CD4-positive, alpha-beta T cell (primary cell): ENCODE data around the gene PMAIP1. TPM values are rescaled to one million over a fixed set of nuclear protein-coding genes. Genes with fewer than 3 reads are reported as not detected.

Experiments
- ATAC-seq: fragments of 200-7000 bp; cut with Tn5 transposase; one replicate; pipeline ENCODE4 v1.10.0; 2022; ENCODE audit warnings: mild to moderate bottlenecking; ENCODE audit not compliant: poor library complexity
- CTCF ChIA-PET: fragments of 350-600 bp; sonication (Branson Sonifier 250); formaldehyde crosslinking; loops from one replicate; lab custom pipeline; 2021; ENCODE audit warnings: antibody characterized with exemption, inconsistent platforms; lab: Charles Lee
- POLR2A ChIA-PET: fragments of 350-600 bp; sonication (Branson Sonifier 250); formaldehyde crosslinking; loops from one replicate; lab custom pipeline; 2021; ENCODE audit warnings: antibody characterized with exemption, inconsistent platforms; lab: Charles Lee
- DNase-seq, 14 experiments: peaks; one replicate each; pipeline ENCODE4 v3.0.0-alpha.2; 2013 to 2020; ENCODE audit warnings: mixed read lengths in 2 of 14
- H3K27ac ChIP-seq, 2 donors: one replicate each; pipeline versions ENCODE4 v1.5.1 to v1.7.0; 2013; ENCODE audit warnings: low read length in 2 of 2, low read depth in 1 of 2, mild to moderate bottlenecking in 1 of 2
- H3K27me3 ChIP-seq, 2 experiments: 1 replicate in 1 of 2; 2 replicates in 1 of 2; pipeline versions ENCODE4 v1.6.1 to v1.7.0; 2013; ENCODE audit warnings: low read length in 2 of 2, control low read depth in 1 of 2, mild to moderate bottlenecking in 1 of 2, moderate library complexity in 1 of 2; ENCODE audit not compliant: insufficient read depth in 2 of 2, control insufficient read depth in 1 of 2
- H3K36me3 ChIP-seq: one replicate; pipeline ENCODE4 v1.6.1; 2013; ENCODE audit warnings: low read length, control low read depth; ENCODE audit not compliant: insufficient read depth
- H3K4me1 ChIP-seq: one replicate; pipeline ENCODE4 v1.6.1; 2013; ENCODE audit warnings: low read length, control low read depth; ENCODE audit not compliant: insufficient read depth
- H3K4me3 ChIP-seq: one replicate; pipeline ENCODE4 v1.5.1; 2013; ENCODE audit warnings: mild to moderate bottlenecking, low read length, moderate library complexity
- H3K9me3 ChIP-seq, 2 experiments: 1 replicate in 1 of 2; 2 replicates in 1 of 2; pipeline versions ENCODE4 v1.6.1 to v1.7.0; 2013; ENCODE audit warnings: low read length in 2 of 2, mild to moderate bottlenecking in 2 of 2, control low read depth in 1 of 2, moderate library complexity in 1 of 2; ENCODE audit not compliant: control insufficient read depth in 1 of 2, insufficient read depth in 1 of 2
- H3K27ac Mint-ChIP-seq: one replicate; pipeline ENCODE4 v1.8.0; 2020; ENCODE audit warnings: mixed read lengths
- H3K27me3 Mint-ChIP-seq: one replicate; pipeline ENCODE4 v1.8.0; 2021; ENCODE audit warnings: mixed read lengths
- H3K36me3 Mint-ChIP-seq: one replicate; pipeline ENCODE4 v1.8.0; 2021; ENCODE audit warnings: low read depth, mixed read lengths
- H3K4me1 Mint-ChIP-seq: one replicate; pipeline ENCODE4 v1.8.0; 2021; ENCODE audit warnings: low read depth, mixed read lengths
- H3K4me3 Mint-ChIP-seq: one replicate; pipeline ENCODE4 v1.8.0; 2020; ENCODE audit warnings: mild to moderate bottlenecking, mixed read lengths
- H3K9me3 Mint-ChIP-seq: one replicate; pipeline ENCODE4 v1.8.0; 2020; ENCODE audit warnings: mixed read lengths
- intact Hi-C, 2 experiments: fragments of 100-400 bp; cut with DNase I in 1 of 2; cut with micrococcal nuclease in 1 of 2; formaldehyde crosslinking; loops; one replicate each; pipeline versions ENCODE4 v1.15.1 to v1.9.0; 2023 to 2025; cut with DNase I, micrococcal nuclease
- total RNA-seq, 174 experiments: library from RNA in 2 of 174; stranded (reverse) in 2 of 174; gene quantifications; one replicate each; pipeline ENCODE4 v1.2.3 and lab custom pipeline; 2021 to 2026
- TF ChIP-seq, protein P1 (sequence below): fragments of 200-600 bp; IDR thresholded peaks from one replicate; pipeline ENCODE4 v1.8.0; 2022; ENCODE audit warnings: antibody characterized with exemption, mild to moderate bottlenecking

PMAIP1 gene
- total RNA-seq, 2 experiments from 2014 or later: 100 to 101 TPM

DNA sequence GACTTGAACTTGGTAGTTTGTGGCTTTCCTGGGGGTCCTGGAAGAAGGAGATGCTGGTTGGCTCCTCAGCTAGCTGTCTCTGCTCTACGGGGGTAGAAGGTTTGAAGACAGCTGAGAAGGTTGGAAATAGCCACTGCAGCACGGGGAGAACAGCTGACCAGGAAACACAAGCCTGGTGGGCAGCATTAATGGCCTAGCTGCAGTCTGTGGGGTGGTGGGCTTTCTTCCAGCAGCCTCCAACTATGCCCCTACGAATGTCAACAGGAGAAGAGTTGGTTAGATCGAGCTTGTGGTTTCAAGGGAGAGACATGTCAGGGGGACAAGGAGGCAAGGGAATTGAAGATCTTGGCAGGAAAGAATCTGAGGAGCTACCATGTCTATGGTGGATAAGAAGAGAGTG lies 38.9 kb downstream of the PMAIP1 start:
- Mint-ChIP-seq H3K4me3 (no peak overlapping the region), H3K27ac (no peak overlapping the region), H3K4me1 (no peaks in the 10 kb centered on the region), H3K9me3 (no peaks in the 10 kb centered on the region), H3K36me3 (no peaks in the 10 kb centered on the region), H3K27me3 (no peaks in the 10 kb centered on the region)
- no peaks in the 10 kb centered on the region for H3K36me3 ChIP-seq
- no peaks in the 10 kb centered on the region for H3K9me3 ChIP-seq
- no peaks in the 10 kb centered on the region for H3K4me1 ChIP-seq
- H3K27me3 ChIP-seq: no peaks in the 10 kb centered on the region
- CTCF ChIA-PET: no interaction called here
- intact Hi-C loops: no loop called here
- H3K27ac ChIP-seq: no peak overlapping the region
- DNase-seq (no peak), ATAC-seq (no peak)
- no peak overlapping the region for H3K4me3 ChIP-seq
- POLR2A ChIA-PET: interaction anchor here (0.8 kb wide), 1 partner anchor 38 kb away, joined by 3 read pairs; no protein-coding TSS in a partner anchor
- TF ChIP-seq, protein P1, sequence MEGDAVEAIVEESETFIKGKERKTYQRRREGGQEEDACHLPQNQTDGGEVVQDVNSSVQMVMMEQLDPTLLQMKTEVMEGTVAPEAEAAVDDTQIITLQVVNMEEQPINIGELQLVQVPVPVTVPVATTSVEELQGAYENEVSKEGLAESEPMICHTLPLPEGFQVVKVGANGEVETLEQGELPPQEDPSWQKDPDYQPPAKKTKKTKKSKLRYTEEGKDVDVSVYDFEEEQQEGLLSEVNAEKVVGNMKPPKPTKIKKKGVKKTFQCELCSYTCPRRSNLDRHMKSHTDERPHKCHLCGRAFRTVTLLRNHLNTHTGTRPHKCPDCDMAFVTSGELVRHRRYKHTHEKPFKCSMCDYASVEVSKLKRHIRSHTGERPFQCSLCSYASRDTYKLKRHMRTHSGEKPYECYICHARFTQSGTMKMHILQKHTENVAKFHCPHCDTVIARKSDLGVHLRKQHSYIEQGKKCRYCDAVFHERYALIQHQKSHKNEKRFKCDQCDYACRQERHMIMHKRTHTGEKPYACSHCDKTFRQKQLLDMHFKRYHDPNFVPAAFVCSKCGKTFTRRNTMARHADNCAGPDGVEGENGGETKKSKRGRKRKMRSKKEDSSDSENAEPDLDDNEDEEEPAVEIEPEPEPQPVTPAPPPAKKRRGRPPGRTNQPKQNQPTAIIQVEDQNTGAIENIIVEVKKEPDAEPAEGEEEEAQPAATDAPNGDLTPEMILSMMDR: no peak

DNA sequence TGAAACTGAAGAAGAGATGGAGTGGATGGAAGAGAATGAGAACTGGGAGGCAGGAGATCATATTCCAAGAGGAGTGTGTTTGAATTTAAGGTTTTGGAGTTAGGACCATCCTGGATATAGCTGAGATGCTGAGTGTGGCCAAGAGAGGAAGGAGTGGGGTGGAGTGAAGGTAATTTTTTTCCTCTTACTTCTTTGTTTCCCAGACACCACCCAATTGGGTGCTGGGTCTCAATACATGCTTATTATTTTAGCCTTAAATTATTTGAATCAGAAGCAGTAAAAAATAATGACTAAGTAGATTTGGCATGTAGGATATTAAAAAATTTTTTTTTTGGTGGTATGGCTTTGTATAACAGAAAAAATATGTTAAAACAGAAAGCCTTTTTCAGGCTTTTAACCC lies 39.3 kb downstream of the PMAIP1 start:
- no peak overlapping the region for H3K27ac Mint-ChIP-seq
- Histone ChIP-seq H3K4me1 (no peaks in the 10 kb centered on the region), H3K27me3 (no peaks in the 10 kb centered on the region), H3K4me3 (no peak overlapping the region), H3K9me3 (no peaks in the 10 kb centered on the region), H3K27ac (no peak overlapping the region), H3K36me3 (no peaks in the 10 kb centered on the region)
- ChIA-PET CTCF (no interaction called here), POLR2A (interaction anchor here (0.8 kb wide), 1 partner anchor 38 kb away, joined by 3 read pairs; no protein-coding TSS in a partner anchor)
- no peaks in the 10 kb centered on the region for H3K27me3 Mint-ChIP-seq
- DNase-seq (no peak), ATAC-seq (no peak)
- no peaks in the 10 kb centered on the region for H3K36me3 Mint-ChIP-seq
- TF ChIP-seq, protein P1: no peak
- no peak overlapping the region for H3K4me3 Mint-ChIP-seq
- H3K4me1 Mint-ChIP-seq: no peaks in the 10 kb centered on the region
- H3K9me3 Mint-ChIP-seq: no peaks in the 10 kb centered on the region
- intact Hi-C loops: no loop called here

DNA sequence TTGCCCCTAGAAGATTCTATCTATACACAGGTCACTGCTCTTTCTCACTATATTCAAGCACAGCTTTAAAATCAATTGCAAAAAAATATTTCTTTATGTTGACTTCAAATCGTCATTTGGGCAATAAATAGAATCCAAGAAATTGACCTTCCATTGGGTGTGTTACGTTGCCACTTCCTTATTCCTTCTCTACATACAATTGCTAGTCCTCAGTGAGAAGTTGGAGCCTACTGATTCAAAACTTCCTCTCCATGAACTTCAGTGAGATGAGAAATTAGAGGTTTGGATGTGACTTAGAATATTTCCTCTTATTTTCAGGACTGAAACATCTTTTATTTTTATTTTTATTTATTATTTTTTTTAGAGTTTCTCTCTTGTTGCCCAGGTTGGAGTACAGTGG lies 40.3 kb downstream of the PMAIP1 start:
- H3K27me3 Mint-ChIP-seq: no peaks in the 10 kb centered on the region
- intact Hi-C loops: no loop called here
- ChIA-PET POLR2A (no interaction called here), CTCF (no interaction called here)
- TF ChIP-seq, protein P1: no peak
- Histone ChIP-seq H3K9me3 (no peaks in the 10 kb centered on the region), H3K27ac (no peak overlapping the region), H3K4me3 (no peak overlapping the region), H3K27me3 (no peaks in the 10 kb centered on the region), H3K36me3 (no peaks in the 10 kb centered on the region), H3K4me1 (no peaks in the 10 kb centered on the region)
- no peak for DNase-seq
- no peaks in the 10 kb centered on the region for H3K36me3 Mint-ChIP-seq
- H3K4me3 Mint-ChIP-seq: no peak overlapping the region
- no peaks in the 10 kb centered on the region for H3K9me3 Mint-ChIP-seq
- H3K4me1 Mint-ChIP-seq: no peaks in the 10 kb centered on the region
- H3K27ac Mint-ChIP-seq: no peak overlapping the region
- ATAC-seq: no peak
